NCI-H524 treated with DMSO at 0.1 percent for 48 hours (cell line): Measurements from ENCODE around the gene TTC28.
"Not testable (repeated sequence)": the region's sequence is repeated elsewhere in the genome, so short reads cannot be mapped to it uniquely, and the experiment has no call there.

Experiments
- DNase-seq: peaks from one replicate; lab custom pipeline; 2025; lab: John Stamatoyannopoulos, UW

TTC28 gene

DNA sequence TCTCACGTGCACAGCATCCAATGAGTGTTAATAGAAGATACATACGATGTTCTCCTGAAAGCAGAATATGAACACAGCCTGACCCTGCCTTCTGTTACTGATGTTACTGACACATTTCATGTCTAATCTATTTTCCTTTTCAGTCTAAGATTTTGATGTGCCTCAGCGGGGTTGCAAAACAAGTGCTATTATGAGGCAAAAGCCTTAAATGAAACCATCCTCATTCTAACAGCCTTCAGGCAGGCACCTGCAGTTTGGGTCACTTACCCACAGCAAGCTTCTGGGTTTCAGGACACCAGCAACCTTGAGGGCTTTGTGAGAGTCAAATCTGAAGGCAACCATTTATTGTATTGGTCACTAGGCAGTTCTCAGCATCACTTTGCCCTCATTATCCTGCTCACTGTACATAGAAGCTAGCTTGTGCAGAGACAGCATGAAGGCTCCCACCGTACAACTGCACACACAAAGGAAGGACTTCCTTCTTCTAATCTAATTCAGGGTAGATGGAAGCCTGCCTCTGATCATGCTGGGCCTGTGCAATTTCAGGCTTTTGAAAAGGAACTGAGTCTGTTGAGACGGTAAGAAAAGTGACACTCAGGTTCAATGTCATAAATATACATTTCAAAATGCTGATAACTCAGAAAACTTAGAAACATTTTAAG is 577.4 kb downstream of the TTC28 start:
- DNase-seq: no peak

DNA sequence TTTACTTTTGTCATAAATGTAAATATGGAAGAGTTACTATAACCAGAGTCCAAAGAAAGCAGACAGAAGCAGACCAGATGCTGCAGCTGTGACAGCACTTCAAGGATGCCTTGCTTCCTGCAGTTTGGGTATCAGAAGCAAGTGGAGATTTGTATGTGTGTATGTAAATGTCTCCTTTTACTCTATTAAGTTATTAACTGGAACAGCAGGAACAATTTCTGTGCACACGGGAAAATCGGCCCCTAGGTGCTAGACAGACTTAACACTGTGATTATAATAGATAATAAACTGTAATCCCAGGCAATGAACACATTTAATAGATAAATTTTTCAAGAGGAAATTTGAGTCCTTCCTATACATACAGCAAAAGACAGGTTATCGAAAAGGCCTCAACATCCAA is 582.0 kb downstream of the TTC28 start:
- no peak for DNase-seq

DNA sequence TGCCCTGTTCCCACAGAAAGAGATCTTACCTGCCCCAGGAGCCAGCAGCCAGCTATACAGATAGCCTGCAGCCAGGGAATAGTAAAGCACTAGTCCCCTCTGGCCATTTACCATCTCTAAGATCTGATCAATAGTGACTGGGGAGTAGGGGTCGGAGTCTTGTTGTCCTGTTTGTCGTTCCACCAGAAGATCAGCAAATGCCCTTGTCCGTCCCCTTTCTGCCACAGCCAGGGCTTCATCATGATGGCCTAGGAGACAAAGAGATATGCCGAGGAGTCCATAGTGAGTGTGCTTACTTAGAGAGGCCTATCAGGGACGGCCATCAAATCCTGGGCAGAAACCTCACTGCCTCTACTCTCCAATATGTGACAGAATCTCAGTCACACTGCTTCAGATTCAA is 583.5 kb downstream of the TTC28 start:
- no peak for DNase-seq

DNA sequence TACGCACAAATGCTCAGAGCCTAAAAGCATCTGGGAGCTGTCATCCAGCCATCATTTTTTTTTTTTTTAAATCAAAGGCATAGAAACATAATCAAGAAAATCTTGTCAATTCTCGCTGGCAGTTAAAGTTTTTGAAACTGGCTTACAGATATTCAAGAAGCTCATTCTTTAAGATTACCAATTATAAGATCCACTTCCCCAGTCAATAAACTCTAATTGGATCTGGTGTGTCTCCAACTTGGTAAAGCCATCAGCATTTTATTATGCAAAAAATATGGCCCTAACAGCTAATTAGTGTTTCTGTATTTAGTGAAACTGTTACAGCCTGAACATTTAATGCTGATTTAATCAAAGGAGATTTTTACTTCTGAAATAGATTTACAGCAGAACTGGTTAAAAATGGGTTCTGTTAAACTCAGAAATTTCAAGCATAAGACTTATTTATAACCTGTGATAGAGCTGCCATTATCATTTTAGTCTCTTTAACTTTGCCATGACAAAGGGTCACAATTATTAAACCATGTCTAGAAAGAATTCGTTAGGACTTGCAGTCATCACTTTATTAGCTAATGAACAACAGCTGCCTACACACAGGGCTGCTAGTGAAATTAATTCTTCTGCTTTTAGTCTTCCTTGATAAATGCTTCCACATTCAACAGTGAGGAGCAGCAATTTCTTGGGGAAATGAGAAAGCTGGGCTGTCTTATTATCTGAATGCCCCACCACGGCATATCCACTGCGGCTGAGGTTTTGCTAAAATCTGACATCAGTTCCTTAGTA is 584.1 kb downstream of the TTC28 start:
- no peak for DNase-seq

DNA sequence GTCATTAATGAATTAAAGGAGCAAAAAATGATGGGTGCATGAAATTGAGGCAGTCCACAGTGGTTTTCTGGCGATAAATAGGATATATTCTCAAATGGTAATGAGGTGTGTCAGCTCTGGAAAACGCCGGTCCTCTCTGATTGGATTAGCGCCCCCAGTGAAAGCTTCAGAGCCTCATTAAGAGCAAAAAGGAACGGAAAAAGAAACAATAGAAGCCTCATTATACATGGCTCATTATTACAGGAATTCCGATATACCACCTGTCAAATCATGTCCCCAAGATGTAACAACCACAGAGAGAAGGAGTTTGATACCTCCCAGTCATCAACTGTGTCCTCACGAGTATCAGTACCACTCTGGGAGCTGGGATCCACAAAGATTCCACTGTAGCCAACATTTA is 584.9 kb downstream of the TTC28 start:
- no peak for DNase-seq

DNA sequence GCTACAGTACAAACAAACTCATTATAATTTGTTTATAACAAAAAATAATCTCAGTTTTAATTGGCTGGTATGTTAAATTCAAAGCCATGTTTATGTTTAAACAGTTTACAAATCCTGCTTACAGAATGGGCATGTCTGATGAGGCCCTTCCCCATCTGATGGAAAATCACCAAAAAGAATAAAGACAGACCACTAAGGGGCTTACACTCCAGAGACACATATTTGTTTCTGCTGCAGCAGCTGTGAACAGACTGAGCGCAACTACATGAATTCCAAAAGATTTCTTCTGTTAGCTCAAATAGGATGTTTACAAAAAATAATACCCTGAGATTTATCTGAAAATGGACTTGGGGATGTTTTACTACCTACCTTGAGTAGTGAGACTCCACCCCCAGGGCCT is 585.9 kb downstream of the TTC28 start:
- DNase-seq: no peak

DNA sequence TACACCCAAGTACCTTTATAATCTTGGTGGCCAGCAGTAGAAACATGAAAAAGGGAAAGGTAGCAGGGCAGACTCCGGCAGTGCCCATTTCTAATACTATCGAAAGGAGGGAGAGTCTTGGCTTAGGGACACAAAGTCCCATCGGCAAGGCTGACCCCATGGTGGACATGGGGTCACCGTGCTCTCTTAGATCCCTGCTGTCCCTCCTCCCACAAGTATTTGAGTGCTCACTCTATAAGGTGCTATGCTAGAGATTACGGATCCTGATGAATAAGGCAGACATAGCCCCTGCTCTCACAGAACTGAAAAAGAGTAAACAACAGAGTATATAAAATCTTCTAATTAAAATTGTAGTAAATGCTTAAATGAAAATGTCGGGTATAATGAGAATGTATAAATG is 588.2 kb downstream of the TTC28 start:
- DNase-seq: no peak

DNA sequence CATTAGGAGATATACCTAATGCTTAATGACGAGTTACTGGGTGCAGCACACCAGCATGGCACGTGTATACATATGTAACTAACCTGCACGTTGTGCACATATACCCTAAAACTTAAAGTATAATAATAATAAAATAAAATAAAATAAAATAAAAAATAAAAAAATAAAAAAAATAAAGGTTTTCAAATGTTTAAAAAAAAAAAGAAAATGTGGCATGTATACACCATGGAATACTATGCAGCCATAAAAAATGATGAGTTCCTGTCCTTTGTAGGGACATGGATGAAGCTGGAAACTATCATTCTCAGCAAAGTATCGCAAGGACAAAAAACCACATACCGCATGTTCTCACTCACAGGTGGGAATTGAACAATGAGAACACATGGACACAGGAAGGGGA is 590.1 kb downstream of the TTC28 start:
- DNase-seq: not testable (repeated sequence)

DNA sequence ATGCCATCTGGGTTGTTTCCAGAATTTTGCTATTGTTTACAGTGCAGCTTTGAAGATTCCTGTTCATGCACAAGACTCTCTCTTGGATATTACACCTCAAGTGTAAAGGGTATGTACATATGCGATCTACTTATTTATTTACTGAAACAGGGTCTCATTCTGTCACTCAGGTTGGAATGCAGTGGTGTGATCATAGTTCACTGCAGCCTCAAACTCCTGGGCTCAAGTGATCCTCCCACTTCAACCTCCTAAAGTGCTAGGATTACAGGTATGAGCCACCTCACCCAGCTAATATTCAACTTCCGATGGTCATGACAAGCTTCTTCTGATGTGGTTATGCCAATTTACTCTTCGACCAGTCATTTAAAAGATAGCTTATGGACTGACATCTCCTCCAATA is 602.5 kb downstream of the TTC28 start:
- no peak for DNase-seq

DNA sequence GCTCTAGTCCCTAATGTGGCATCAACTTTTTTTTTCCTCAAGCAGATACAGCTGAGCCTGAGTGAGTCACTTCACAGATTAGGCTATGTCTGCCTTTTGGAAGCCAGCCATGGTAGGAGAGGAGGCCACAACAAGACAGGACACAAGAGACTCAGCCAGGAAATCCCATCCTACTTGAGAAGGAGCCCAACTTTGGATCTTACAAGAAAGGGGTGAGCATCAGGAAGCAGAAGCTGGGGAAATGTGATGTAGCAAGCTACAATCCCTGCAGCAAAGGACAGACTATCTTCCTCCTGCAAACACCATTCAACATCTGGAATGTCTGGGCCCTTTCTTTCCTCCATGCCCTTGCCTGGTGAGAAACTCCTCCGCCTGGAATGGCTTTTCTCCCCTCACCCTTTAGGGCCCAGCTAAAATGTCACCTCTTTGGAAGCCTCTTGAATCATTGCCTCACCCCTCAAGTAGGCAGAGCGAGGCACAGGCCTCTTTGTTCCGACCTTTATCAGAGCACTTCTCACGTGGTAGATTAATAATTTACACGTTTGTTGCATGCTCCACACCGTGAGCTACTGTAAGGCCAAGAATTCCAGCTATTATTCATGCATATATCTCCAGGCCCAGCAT is 604.2 kb downstream of the TTC28 start:
- no peak for DNase-seq

DNA sequence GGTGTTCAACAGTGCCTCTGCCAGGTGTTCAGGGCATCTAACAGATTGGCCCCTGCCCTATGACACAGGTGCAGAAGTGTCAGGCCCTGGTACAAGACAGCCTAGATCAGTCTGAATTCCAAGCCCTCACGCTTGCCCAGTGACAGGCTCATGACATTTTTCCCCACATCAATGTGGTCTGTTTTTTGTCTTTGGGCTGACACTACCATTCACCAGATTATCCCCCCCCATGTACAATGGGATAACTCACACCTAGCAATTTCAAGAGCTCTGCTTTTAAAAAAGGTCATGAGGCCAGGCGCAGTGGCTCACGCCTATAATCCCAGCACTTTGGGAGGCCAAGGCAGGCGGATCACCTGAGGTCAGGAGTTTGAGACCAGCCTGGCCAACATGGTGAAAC is 605.1 kb downstream of the TTC28 start:
- DNase-seq: no peak

DNA sequence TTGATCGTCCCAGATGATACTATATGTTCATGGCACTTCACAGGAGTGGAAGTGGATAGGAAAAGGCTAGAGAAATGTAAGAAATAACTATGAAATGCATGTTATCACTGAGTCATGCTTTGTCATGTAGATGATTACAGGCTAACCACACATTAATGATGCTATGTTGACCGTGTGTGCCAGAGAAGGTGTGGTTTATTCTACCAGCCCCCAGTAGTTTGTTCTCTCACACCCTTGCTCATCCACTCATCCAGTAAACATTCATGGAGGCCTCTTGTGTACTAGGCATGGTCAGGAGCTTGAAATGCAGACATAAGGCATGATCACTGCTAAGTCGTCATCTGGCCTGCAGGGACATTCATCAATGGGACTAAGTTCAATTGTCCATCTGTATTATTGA is 607.6 kb downstream of the TTC28 start:
- no peak for DNase-seq

DNA sequence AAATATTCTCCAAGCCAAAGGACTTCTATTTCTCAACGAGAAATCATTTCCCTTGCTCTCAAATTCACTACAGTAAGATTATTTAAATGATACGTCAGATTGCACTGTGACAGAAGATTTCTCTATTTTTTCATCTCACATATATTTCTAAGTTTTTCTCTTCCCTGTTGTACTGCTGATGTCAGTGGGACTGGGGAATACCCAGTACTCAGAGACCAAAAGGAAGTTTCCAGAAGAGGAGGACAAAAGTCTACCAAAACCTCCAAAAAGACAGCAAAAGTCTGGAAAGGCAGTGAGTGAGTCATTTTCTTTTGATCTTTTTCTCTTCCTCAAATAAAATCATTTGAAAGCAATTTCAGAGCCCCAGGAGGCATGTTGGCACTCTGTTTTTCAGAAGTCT is 610.8 kb downstream of the TTC28 start:
- DNase-seq: no peak

DNA sequence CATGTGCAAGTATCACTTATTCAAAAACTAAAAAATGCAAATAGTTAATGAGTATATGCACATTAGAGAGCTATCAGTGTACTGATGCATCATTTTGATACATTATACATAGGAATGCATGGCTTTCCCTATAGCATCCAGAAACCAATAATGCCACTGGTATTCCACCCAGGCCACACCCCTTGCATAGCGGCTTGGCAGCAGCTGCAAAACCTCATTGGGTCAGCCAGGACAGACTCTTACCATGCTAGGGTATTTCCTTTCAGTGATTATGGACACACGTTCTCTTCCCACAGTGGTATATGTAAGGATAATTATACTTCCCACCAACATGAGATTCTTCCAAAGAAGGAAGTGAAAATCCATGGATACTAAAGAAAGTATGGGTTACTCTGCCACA is 614.7 kb downstream of the TTC28 start:
- no peak for DNase-seq

DNA sequence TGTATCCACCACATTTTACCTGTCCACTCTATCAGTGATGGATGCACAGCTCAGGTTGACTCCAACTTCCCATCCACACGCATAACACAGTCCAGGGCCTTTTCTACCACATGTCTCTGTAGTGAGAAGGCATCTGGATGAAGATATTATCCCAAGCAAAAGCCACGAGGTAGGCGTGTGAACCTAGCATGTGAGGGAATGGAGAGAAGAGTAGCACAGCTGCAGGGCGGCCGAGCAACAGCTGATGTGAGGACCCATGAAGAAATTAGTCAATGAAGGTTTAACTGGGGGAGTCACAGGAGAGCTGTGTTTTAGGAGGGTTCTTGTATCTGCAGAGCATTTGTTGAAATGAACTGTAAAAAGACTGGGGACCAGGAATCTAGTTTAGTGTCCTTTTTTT is 616.0 kb downstream of the TTC28 start:
- DNase-seq: no peak

DNA sequence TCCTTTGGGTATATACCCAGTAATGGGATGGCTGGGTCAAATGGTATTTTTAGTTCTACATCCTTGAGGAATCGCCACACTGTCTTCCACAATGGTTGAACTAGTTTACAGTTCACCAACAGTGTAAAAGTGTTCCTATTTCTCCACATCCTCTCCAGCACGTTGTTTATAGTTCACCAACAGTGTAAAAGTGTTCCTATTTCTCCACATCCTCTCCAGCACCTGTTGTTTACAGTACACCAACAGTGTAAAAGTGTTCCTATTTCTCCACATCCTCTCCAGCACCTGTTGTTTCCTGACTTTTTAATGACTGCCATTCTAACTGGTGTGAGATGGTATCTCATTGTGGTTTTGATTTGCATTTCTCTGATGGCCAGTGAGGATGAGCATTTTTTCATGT is 619.0 kb downstream of the TTC28 start:
- not testable (repeated sequence) for DNase-seq

DNA sequence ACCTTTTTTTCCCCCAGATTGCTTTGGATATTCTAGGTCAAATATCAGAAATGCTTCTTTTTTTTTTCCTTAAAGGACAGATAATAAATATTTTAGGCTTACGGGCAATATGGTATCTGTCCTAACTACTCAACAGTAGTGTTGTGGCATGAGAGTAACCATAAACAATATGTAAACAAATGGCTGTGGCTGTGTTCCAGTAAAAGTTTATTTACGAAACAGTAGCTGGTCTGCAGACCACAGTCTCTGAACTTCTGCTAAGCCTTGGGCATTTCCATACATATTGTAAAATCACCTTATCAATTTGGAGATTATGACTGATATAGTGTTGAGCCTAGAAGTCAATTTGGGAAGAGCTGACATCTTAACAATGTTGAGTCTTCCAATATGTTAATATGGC is 621.6 kb downstream of the TTC28 start:
- no peak for DNase-seq

DNA sequence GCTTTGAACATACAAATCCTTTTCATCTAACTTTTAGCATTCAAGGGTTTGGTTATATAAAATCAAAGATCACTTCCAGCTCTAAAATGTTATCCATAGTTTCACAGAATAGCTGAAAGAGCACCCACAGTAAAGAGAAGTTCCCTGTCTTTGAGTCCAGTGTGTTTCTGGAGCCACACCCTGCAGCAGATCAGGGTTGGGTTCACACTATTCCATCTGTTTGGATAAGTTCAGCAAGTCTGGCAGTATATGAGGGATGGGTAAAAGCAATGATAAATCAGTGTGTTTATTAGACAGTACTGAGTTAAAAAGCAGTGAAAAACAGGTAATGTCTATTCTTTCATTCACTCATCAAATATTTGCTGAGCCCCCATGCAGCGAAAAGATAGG is 624.8 kb downstream of the TTC28 start:
- no peak for DNase-seq

DNA sequence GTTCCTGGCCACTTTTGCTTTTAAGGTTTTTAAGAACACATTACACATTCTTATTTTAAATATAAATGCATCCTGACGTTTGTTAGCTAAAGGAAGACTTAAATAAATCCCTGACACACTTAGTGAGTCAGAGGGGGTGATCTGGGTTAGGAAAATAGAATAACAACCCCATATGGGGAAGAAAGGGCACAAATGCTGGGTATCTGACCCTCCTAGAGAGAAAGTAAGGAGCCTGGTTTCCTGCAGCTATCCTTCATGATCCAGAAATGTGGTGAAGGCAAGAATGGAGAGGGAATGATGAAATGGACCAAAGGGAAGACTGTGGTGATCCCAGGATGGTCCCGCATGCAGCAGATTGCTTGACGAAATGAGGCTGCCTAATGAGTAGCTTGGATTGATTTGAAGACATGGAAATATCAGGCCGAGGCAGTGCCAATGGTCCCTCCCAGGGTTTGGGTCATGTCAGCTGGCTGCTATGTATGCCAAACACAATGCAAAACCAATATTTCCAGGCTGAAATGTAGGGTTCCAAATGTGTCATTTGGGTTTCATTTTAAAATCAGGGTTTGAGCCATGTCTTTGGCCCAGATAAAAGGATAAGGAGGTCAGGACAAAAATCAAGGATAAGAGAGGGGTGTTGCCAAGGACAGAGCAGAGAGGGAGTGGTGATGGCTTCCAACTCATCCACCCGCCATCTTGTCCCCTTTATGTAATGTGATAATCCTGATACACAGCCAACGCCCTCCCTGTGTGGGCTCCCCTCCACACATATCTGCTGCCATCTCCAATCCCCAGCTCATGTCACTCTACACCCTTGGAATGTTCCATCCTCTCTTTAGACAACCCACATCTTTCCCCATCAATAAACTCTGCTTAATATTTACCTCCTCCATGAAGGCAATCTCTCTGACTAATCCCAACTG is 625.5 kb downstream of the TTC28 start:
- no peak for DNase-seq

DNA sequence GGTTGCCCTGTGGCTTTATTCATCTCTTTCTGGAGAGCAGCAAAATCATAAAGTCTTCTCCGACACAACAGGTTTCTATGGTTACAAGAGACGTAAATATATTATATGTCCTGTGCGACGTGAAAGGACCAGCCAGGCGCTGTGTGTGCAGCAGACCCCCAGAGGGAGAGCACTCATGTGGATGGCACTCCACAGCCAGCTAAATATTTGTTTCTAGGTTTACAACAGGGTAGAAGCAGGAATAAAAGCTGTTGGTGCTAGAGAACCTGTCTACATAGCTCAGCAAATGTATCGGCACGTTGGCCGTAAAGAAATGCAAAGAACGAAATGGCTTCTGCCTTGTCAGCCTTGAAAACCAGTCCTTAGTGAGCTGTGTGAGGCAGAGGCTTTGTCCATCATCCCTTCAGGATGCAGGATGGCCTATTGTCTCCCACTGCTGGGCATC is 626.8 kb downstream of the TTC28 start:
- DNase-seq: no peak

DNA sequence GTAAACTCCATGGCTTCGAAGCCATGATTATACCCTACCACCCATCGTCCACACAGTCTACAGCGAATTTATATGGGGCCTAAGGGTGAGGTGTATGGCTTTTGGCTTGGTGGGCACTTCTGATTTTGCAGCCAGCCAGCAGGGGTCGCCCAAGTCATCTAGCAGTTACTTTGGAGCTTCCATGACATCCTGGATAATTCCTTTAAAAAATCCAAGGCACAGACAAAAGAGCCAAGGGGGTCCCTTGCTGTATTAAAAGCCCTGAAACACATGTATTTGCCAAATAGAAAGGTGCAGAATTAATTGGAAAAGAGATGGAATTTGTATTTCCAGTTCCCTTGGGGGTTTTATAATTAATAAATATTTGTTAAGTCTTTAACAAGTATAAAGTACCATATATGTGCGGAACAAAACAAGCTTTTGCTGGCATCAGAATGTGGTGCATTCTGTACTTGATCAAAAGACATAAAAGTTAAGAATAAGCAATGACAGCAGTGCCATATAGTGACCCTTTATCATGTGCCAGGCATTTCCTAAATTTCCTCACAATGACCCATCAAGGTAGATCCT is 627.8 kb downstream of the TTC28 start:
- no peak for DNase-seq
